Measurements from ENCODE around the gene PITHD1. TPM values are rescaled to one million over a fixed set of nuclear protein-coding genes. Genes with fewer than 3 reads are reported as not detected.
"Not testable (repeated sequence)": the region's sequence is repeated elsewhere in the genome, so short reads cannot be mapped to it uniquely, and the experiment has no call there.

The PITHD1 gene
- total RNA-seq, 4 donors from 2014 or later = 64.2 to 105 (median 68.0) TPM

GRCh38 chr1:23827717-23828116 is 49.5 kb downstream of the PITHD1 start:
- Histone ChIP-seq H3K27me3 (no peaks in the 10 kb centered on the region), H3K27ac (no peak overlapping the region), H3K9me3 (no peaks in the 10 kb centered on the region), H3K4me1 (peaks cover 0 to 11% (median 6%) of the 10 kb centered on the region in 4 donors), H3K36me3 (no peaks in the 10 kb centered on the region), H3K4me3 (no peak overlapping the region)
- no peak for DNase-seq (ENCODE audit: low spot score in 2 of 2)
- no peak for TF ChIP-seq CTCF (IDR thresholded peaks at IDR 0.05)
- no peak for TF ChIP-seq POLR2A (IDR thresholded peaks at IDR 0.05)
- no peak for TF ChIP-seq EP300 (IDR thresholded peaks at IDR 0.05)
- WGBS, 2 donors = 77% methylated on average over 1 of the region's 1 CpG

- H3K27ac ChIP-seq; H3K4me3 ChIP-seq; DNase-seq (ENCODE audit: low spot score in 2 of 2); H3K27me3 ChIP-seq; H3K36me3 ChIP-seq; H3K9me3 ChIP-seq: not testable (repeated sequence)
- 78 to 86% methylated on average over 6 of the region's 6 CpGs for WGBS, 2 donors
- H3K4me1 ChIP-seq = peaks cover 0 to 15% (median 2%) of the 10 kb centered on the region in 4 donors
Measured at GRCh38 chr1:23834156-23834555, 55.9 kb downstream of the PITHD1 start.

GRCh38 chr1:23836037-23836436 is 57.8 kb downstream of the PITHD1 start:
- no peaks in the 10 kb centered on the region for H3K9me3 ChIP-seq
- H3K4me3 ChIP-seq = no peak overlapping the region
- H3K27ac ChIP-seq = no peak overlapping the region
- H3K27me3 ChIP-seq = no peaks in the 10 kb centered on the region
- peaks cover 0 to 15% (median 2%) of the 10 kb centered on the region in 4 donors for H3K4me1 ChIP-seq
- no peak for DNase-seq (ENCODE audit: low spot score in 2 of 2)
- no peaks in the 10 kb centered on the region for H3K36me3 ChIP-seq
- 74 to 78% methylated on average over 3 of the region's 3 CpGs for WGBS, 2 donors
- TF ChIP-seq POLR2A (IDR thresholded peaks at IDR 0.05) = no peak

Other genes starting within 250 kb of the PITHD1 start
- under 1 TPM in 3 of 4 donors, not detected in 1; 0.20 to 0.30 (median 0.21) TPM for gene E2F2, start 247.2 kb upstream of the PITHD1 start, total RNA-seq
- 100 to 1,000 TPM; 263 to 369 (median 312) TPM for gene ID3, start 218.9 kb upstream of the PITHD1 start, total RNA-seq
- 100 to 1,000 TPM; 739 to 843 (median 765) TPM for gene RPL11, start 86.6 kb upstream of the PITHD1 start, total RNA-seq
- 10 to 100 TPM; 21.4 to 32.7 (median 23.7) TPM for gene ELOA, start 34.9 kb upstream of the PITHD1 start, total RNA-seq
- gene LYPLA2, start 12.7 kb downstream of the PITHD1 start, total RNA-seq = 10 to 100 TPM; 23.6 to 36.3 (median 31.6) TPM
- 10 to 100 TPM; 12.6 to 21.6 (median 15.8) TPM for gene GALE, start 22.3 kb downstream of the PITHD1 start, total RNA-seq
- gene HMGCL, start 47.0 kb downstream of the PITHD1 start, total RNA-seq = 10 to 100 TPM; 38.7 to 53.3 (median 44.3) TPM
- 10 to 100 TPM; 19.4 to 26.9 (median 22.0) TPM for gene FUCA1, start 89.9 kb downstream of the PITHD1 start, total RNA-seq
- not detected for gene CNR2, start 134.9 kb downstream of the PITHD1 start, total RNA-seq
- gene PNRC2, start 181.4 kb downstream of the PITHD1 start, total RNA-seq = 10 to 100 TPM; 73.2 to 88.5 (median 77.5) TPM
- gene SRSF10, start 201.9 kb downstream of the PITHD1 start, total RNA-seq = 100 to 1,000 TPM in 1 of 4 donors, 10 to 100 TPM in 3; 58.6 to 113 (median 89.9) TPM

Data from tibial nerve (tissue), 4 donors.